MM.1S (cell line): Measurements from ENCODE around the gene PPP2R3B.

Experiments
- DNase-seq: peaks from one replicate; pipeline ENCODE4 v3.0.0-alpha.2; 2015
- H2AFZ ChIP-seq: fragments of 300-600 bp; sonication (generic); 2 replicates; pipeline ENCODE4 v1.6.0; 2016; ENCODE audit warnings: antibody characterized with exemption, low read length
- H3F3A ChIP-seq: fragments of 300-600 bp; sonication (generic); 2 replicates; pipeline ENCODE4 v1.6.1; 2016; ENCODE audit warnings: mild to moderate bottlenecking, antibody characterized with exemption, low read length, moderate library complexity, mixed read lengths; ENCODE audit not compliant: insufficient read depth
- H3K27ac ChIP-seq: fragments of 300-600 bp; sonication (generic); 2 replicates; pipeline ENCODE4 v1.5.1; 2016; ENCODE audit warnings: mild to moderate bottlenecking, low read length
- H3K27me3 ChIP-seq: fragments of 300-600 bp; sonication (generic); replicated peaks from 2 replicates; pipeline ENCODE4 v1.6.0; 2016; ENCODE audit warnings: low read length; ENCODE audit not compliant: insufficient read depth
- H3K36me3 ChIP-seq: fragments of 300-600 bp; sonication (generic); replicated peaks from 2 replicates; pipeline ENCODE4 v1.6.1; 2016; ENCODE audit warnings: mild to moderate bottlenecking, low read length, mixed read lengths; ENCODE audit not compliant: insufficient read depth
- H3K4me1 ChIP-seq: fragments of 300-600 bp; sonication (generic); 2 replicates; pipeline ENCODE4 v1.6.1; 2016; ENCODE audit warnings: low read length, mixed read lengths
- H3K4me2 ChIP-seq: fragments of 300-600 bp; sonication (generic); 2 replicates; pipeline ENCODE4 v1.6.0; 2016; ENCODE audit warnings: low read depth, low read length
- H3K4me3 ChIP-seq: fragments of 300-600 bp; sonication (generic); 2 replicates; pipeline ENCODE4 v1.5.1; 2016; ENCODE audit warnings: low read length, mixed read lengths
- H3K79me2 ChIP-seq: fragments of 300-600 bp; sonication (generic); 2 replicates; pipeline ENCODE4 v1.6.1; 2016; ENCODE audit warnings: mixed run types, low read length, mixed read lengths
- H3K9ac ChIP-seq: fragments of 300-600 bp; sonication (generic); 2 replicates; pipeline ENCODE4 v1.6.1; 2016; ENCODE audit warnings: low read length, mixed read lengths
- H3K9me2 ChIP-seq: fragments of 300-600 bp; sonication (generic); replicated peaks from 2 replicates; pipeline ENCODE4 v1.6.1; 2016; ENCODE audit warnings: mild to moderate bottlenecking, low read length, mixed read lengths; ENCODE audit not compliant: insufficient read depth
- H3K9me3 ChIP-seq: fragments of 300-600 bp; sonication (generic); replicated peaks from 2 replicates; pipeline ENCODE4 v1.6.1; 2016; ENCODE audit warnings: mild to moderate bottlenecking, low read length, mixed read lengths; ENCODE audit not compliant: insufficient read depth
- H4K20me1 ChIP-seq: fragments of 300-600 bp; sonication (generic); 2 replicates; pipeline ENCODE4 v1.6.1; 2016; ENCODE audit warnings: mild to moderate bottlenecking, low read length, moderate library complexity, mixed read lengths; ENCODE audit not compliant: insufficient read depth
- CTCF ChIP-seq: fragments of 300-600 bp; sonication (generic); IDR thresholded peaks from 2 replicates; pipeline ENCODE4 v1.5.1; 2016; ENCODE audit warnings: antibody characterized with exemption, low read length, mixed read lengths
- EZH2 ChIP-seq: fragments of 300-600 bp; sonication (generic); optimal IDR thresholded peaks from 2 replicates; pipeline ENCODE3; 2017; ENCODE audit warnings: low read depth, mild to moderate bottlenecking, antibody characterized with exemption, low read length, mixed read lengths
- EZH2phosphoT487 ChIP-seq: fragments of 300-600 bp; sonication (generic); IDR thresholded peaks from 2 replicates; pipeline ENCODE4 v1.6.1; 2018; ENCODE audit warnings: antibody characterized with exemption, low read length

The PPP2R3B gene

GRCh38 chrX:340641-341423 lies 45.9 kb downstream of the PPP2R3B start:
- H3K4me3 ChIP-seq, result no peak overlapping the region
- H2AFZ ChIP-seq, result no peak overlapping the region
- H3K9me3 ChIP-seq, result no peaks in the 10 kb centered on the region
- no peak overlapping the region for H3K4me2 ChIP-seq
- H4K20me1 ChIP-seq, result no peaks in the 10 kb centered on the region
- no peaks in the 10 kb centered on the region for H3K9me2 ChIP-seq
- no peak overlapping the region for H3K27ac ChIP-seq
- no peak overlapping the region for H3K9ac ChIP-seq
- DNase-seq, result no peak
- H3F3A ChIP-seq, result no peaks in the 10 kb centered on the region
- H3K27me3 ChIP-seq, result no peaks in the 10 kb centered on the region
- H3K4me1 ChIP-seq, result no peaks in the 10 kb centered on the region
- H3K79me2 ChIP-seq, result no peaks in the 10 kb centered on the region
- TF ChIP-seq CTCF, result no peak
- no peak for TF ChIP-seq EZH2
- no peak for TF ChIP-seq EZH2phosphoT487
- no peaks in the 10 kb centered on the region for H3K36me3 ChIP-seq

- H2AFZ ChIP-seq, result no peak overlapping the region
- no peaks in the 10 kb centered on the region for H3K9me3 ChIP-seq
- no peak for DNase-seq
- no peak overlapping the region for H3K27ac ChIP-seq
- H3K4me3 ChIP-seq, result no peak overlapping the region
- no peaks in the 10 kb centered on the region for H3K36me3 ChIP-seq
- H4K20me1 ChIP-seq, result no peaks in the 10 kb centered on the region
- H3K27me3 ChIP-seq, result no peaks in the 10 kb centered on the region
- H3K79me2 ChIP-seq, result no peaks in the 10 kb centered on the region
- no peaks in the 10 kb centered on the region for H3K4me1 ChIP-seq
- no peak for TF ChIP-seq EZH2
- no peak for TF ChIP-seq CTCF
- TF ChIP-seq EZH2phosphoT487, result no peak
- no peaks in the 10 kb centered on the region for H3F3A ChIP-seq
- no peak overlapping the region for H3K4me2 ChIP-seq
- no peaks in the 10 kb centered on the region for H3K9me2 ChIP-seq
- no peak overlapping the region for H3K9ac ChIP-seq
These were observed 46.6 kb downstream of the PPP2R3B start for GRCh38 chrX:340121-340520.

- TF ChIP-seq CTCF (no peak), EZH2 (no peak), EZH2phosphoT487 (no peak)
- Histone ChIP-seq H2AFZ (no peak overlapping the region), H3K79me2 (no peaks in the 10 kb centered on the region), H3K27me3 (no peaks in the 10 kb centered on the region), H3K9ac (no peak overlapping the region), H4K20me1 (no peaks in the 10 kb centered on the region), H3K9me2 (no peaks in the 10 kb centered on the region), H3K27ac (no peak overlapping the region), H3K4me2 (no peak overlapping the region), H3K4me3 (no peak overlapping the region), H3K36me3 (no peaks in the 10 kb centered on the region), H3K9me3 (no peaks in the 10 kb centered on the region), H3K4me1 (no peaks in the 10 kb centered on the region), H3F3A (no peaks in the 10 kb centered on the region)
- no peak for DNase-seq
These were observed 47.8 kb downstream of the PPP2R3B start for GRCh38 chrX:338836-339400.
